GM23338 (cell line): ENCODE results near the gene SLC8A3. TPM values are rescaled to one million over a fixed set of nuclear protein-coding genes. Genes with fewer than 3 reads are reported as not detected.

Experiments used
- ATAC-seq: fragments of 200-7000 bp; cut with Tn5 transposase; 3 replicates; pipeline ENCODE4 v1.9.1; 2020
- DNase-seq: peaks from one replicate; pipeline ENCODE4 v3.0.0-alpha.2; 2015; ENCODE audit warnings: low spot score
- H2AFZ ChIP-seq: fragments of 200-600 bp; sonication (generic); 2 replicates; pipeline ENCODE4 v1.8.0; 2016; ENCODE audit warnings: antibody characterized with exemption, mild to moderate bottlenecking, moderate library complexity
- H3F3A ChIP-seq: fragments of 200-600 bp; sonication (generic); replicated peaks from 2 replicates; pipeline ENCODE4 v1.8.0; 2017; ENCODE audit warnings: antibody characterized with exemption, mixed run types, low read depth
- H3K27ac ChIP-seq: fragments of 200-600 bp; sonication (generic); 2 replicates; pipeline ENCODE4 v1.6.1; 2016; ENCODE audit warnings: low read depth
- H3K27me3 ChIP-seq: fragments of 200-600 bp; sonication (generic); 2 replicates; pipeline ENCODE4 v1.8.0; 2016; ENCODE audit warnings: mild to moderate bottlenecking, mixed run types, moderate library complexity; ENCODE audit not compliant: insufficient read depth
- H3K36me3 ChIP-seq: fragments of 200-600 bp; sonication (generic); 2 replicates; pipeline ENCODE4 v1.8.0; 2016; ENCODE audit warnings: mild to moderate bottlenecking; ENCODE audit not compliant: insufficient read depth
- H3K4me1 ChIP-seq: fragments of 200-600 bp; sonication (generic); 2 replicates; pipeline ENCODE4 v1.8.0; 2016; ENCODE audit warnings: mild to moderate bottlenecking, moderate library complexity; ENCODE audit not compliant: insufficient read depth
- H3K4me2 ChIP-seq: fragments of 200-600 bp; sonication (generic); 2 replicates; pipeline ENCODE4 v1.7.1; 2017; ENCODE audit warnings: mixed run types
- H3K4me3 ChIP-seq: fragments of 200-600 bp; sonication (generic); 2 replicates; pipeline ENCODE4 v1.6.1; 2016; ENCODE audit warnings: mixed run types
- H3K79me2 ChIP-seq: fragments of 200-600 bp; sonication (generic); replicated peaks from 2 replicates; pipeline ENCODE4 v1.8.0; 2017; ENCODE audit warnings: mild to moderate bottlenecking; ENCODE audit not compliant: insufficient read depth
- H3K9me2 ChIP-seq: fragments of 200-600 bp; sonication (generic); 2 replicates; pipeline ENCODE4 v1.8.0; 2017; ENCODE audit not compliant: insufficient read depth
- H4K20me1 ChIP-seq: fragments of 200-600 bp; sonication (generic); replicated peaks from 2 replicates; pipeline ENCODE4 v1.8.0; 2017; ENCODE audit warnings: mild to moderate bottlenecking; ENCODE audit not compliant: insufficient read depth
- H3K27ac Mint-ChIP-seq: 2 replicates; pipeline ENCODE4 v1.8.0; 2020; ENCODE audit warnings: inconsistent platforms, mild to moderate bottlenecking, moderate library complexity, mixed read lengths
- H3K27me3 Mint-ChIP-seq: 3 replicates; pipeline ENCODE4 v1.8.0; 2022; ENCODE audit warnings: low read depth, mild to moderate bottlenecking, moderate library complexity, mixed read lengths, inconsistent platforms; ENCODE audit not compliant: insufficient read depth, poor library complexity
- H3K36me3 Mint-ChIP-seq: 3 replicates; pipeline ENCODE4 v1.8.0; 2021; ENCODE audit warnings: low read depth, mild to moderate bottlenecking, inconsistent platforms, moderate library complexity, mixed read lengths
- H3K4me1 Mint-ChIP-seq: 3 replicates; pipeline ENCODE4 v1.8.0; 2020; ENCODE audit warnings: mild to moderate bottlenecking, inconsistent platforms, mixed read lengths
- H3K4me3 Mint-ChIP-seq: 3 replicates; pipeline ENCODE4 v1.8.0; 2021; ENCODE audit warnings: moderate library complexity, mild to moderate bottlenecking, inconsistent platforms, mixed read lengths
- H3K9me3 Mint-ChIP-seq: 3 replicates; pipeline ENCODE4 v1.8.0; 2020; ENCODE audit warnings: moderate library complexity, mild to moderate bottlenecking, inconsistent platforms, mixed read lengths
- CREB1 ChIP-seq: fragments of 250-450 bp; sonication (Bioruptor Pico); IDR thresholded peaks from 2 replicates; pipeline ENCODE4 v1.5.0; 2020; ENCODE audit warnings: low read depth, mild to moderate bottlenecking, moderate library complexity
- CTCF ChIP-seq, 2 experiments: fragments of 200-600 bp in 1 of 2; sonication (generic) in 1 of 2; conservative IDR thresholded peaks; 2 replicates each; pipeline versions ENCODE4 v1.5.1 to v1.6.1; 2016 to 2017; ENCODE audit warnings: antibody characterized with exemption in 2 of 2, low read depth in 2 of 2, mild to moderate bottlenecking in 2 of 2, moderate library complexity in 1 of 2
- EZH2 ChIP-seq: fragments of 200-600 bp; sonication (generic); IDR thresholded peaks from one replicate; pipeline ENCODE4 v1.8.0; 2017; ENCODE audit warnings: antibody characterized with exemption, mild to moderate bottlenecking, low read depth; ENCODE audit not compliant: unreplicated experiment
- EZH2phosphoT487 ChIP-seq: fragments of 200-600 bp; sonication (generic); IDR thresholded peaks from one replicate; pipeline ENCODE4 v1.8.1; 2018; ENCODE audit warnings: antibody characterized with exemption; ENCODE audit not compliant: unreplicated experiment
- JUNB ChIP-seq: IDR thresholded peaks from one replicate; pipeline ENCODE4 v1.6.1; 2016; ENCODE audit warnings: antibody characterized with exemption; ENCODE audit not compliant: unreplicated experiment
- NANOG ChIP-seq: IDR thresholded peaks from 2 replicates; pipeline ENCODE4 v1.6.1; 2016; ENCODE audit warnings: antibody characterized with exemption, borderline replicate concordance
- POLR2AphosphoS5 ChIP-seq: IDR thresholded peaks from 2 replicates; pipeline ENCODE4 v1.6.1; 2016; ENCODE audit warnings: antibody characterized with exemption, low read depth
- STAT1 ChIP-seq: IDR thresholded peaks from one replicate; pipeline ENCODE4 v1.6.1; 2016; ENCODE audit warnings: antibody characterized with exemption; ENCODE audit not compliant: unreplicated experiment
- ZNF114 ChIP-seq: fragments of 250-450 bp; sonication (Bioruptor Pico); IDR thresholded peaks from 2 replicates; pipeline ENCODE4 v1.5.0; 2020; ENCODE audit warnings: mild to moderate bottlenecking, moderate library complexity
- ZNF331 ChIP-seq: fragments of 250-450 bp; sonication (Bioruptor Pico); IDR thresholded peaks from 2 replicates; pipeline ENCODE4 v1.5.0; 2020; ENCODE audit warnings: low read depth, mild to moderate bottlenecking, moderate library complexity
- polyA plus RNA-seq: library from polyadenylated mRNA; unstranded; fragments of >200 nt; fragmentation: Nextera tagmentation; extraction: Ambion mirVana; gene quantifications from 2 replicates; pipeline ENCODE4 v1.2.1, GENCODE V29; 2016
- total RNA-seq: library from RNA; depleted of rRNA; stranded (reverse); fragments of >200 nt; shearing (Covaris generic); gene quantifications from 2 replicates; pipeline ENCODE4 v1.2.3, GENCODE V29; 2014
- TF ChIP-seq, protein P1 (sequence below): IDR thresholded peaks from 2 replicates; pipeline ENCODE4 v1.6.1; 2016; ENCODE audit warnings: antibody characterized with exemption
- TF ChIP-seq, protein P2 (sequence below): IDR thresholded peaks from one replicate; pipeline ENCODE4 v1.6.1; 2018; ENCODE audit warnings: antibody characterized with exemption; ENCODE audit not compliant: unreplicated experiment

SLC8A3 gene
- total and polyA plus RNA-seq, 2 experiments from 2014 or later, result 0.82 to 2.0 TPM

GRCh38 chr14:70023871-70024270 is 164.9 kb downstream of the SLC8A3 start (continued):
- TF ChIP-seq, protein P1, sequence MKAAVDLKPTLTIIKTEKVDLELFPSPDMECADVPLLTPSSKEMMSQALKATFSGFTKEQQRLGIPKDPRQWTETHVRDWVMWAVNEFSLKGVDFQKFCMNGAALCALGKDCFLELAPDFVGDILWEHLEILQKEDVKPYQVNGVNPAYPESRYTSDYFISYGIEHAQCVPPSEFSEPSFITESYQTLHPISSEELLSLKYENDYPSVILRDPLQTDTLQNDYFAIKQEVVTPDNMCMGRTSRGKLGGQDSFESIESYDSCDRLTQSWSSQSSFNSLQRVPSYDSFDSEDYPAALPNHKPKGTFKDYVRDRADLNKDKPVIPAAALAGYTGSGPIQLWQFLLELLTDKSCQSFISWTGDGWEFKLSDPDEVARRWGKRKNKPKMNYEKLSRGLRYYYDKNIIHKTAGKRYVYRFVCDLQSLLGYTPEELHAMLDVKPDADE, result no peak

- Histone ChIP-seq H3K27me3 (no peaks in the 10 kb centered on the region), H3K79me2 (no peaks in the 10 kb centered on the region), H3K9me2 (0 out of 2 replicates have a peak, but pooled peaks cover 4% of the 10 kb centered on the region), H3K4me3 (no peak overlapping the region), H2AFZ (no peak overlapping the region), H3F3A (no peaks in the 10 kb centered on the region), H3K4me2 (no peak overlapping the region), H3K4me1 (no peaks in the 10 kb centered on the region), H4K20me1 (no peaks in the 10 kb centered on the region), H3K36me3 (no peaks in the 10 kb centered on the region), H3K27ac (no peak overlapping the region)
- no peak for DNase-seq
- no peak for ATAC-seq
- Mint-ChIP-seq H3K27me3 (peaks cover 3% of the 10 kb centered on the region), H3K4me3 (no peak overlapping the region), H3K4me1 (peaks cover 4% of the 10 kb centered on the region), H3K27ac (no peak overlapping the region), H3K36me3 (no peaks in the 10 kb centered on the region), H3K9me3 (no peaks in the 10 kb centered on the region)
- TF ChIP-seq EZH2 (no peak), CREB1 (CRISPR knock-in tag) (no peak), CTCF (conservative IDR thresholded peaks at IDR 0.05; ENCODE audit: low read depth in 2 of 2) (no peak), NANOG (no peak), POLR2AphosphoS5 (no peak), EZH2phosphoT487 (no peak), ZNF114 (CRISPR knock-in tag) (no peak), STAT1 (no peak), ZNF331 (CRISPR knock-in tag) (no peak), JUNB (no peak)
- TF ChIP-seq, protein P1, result no peak
- TF ChIP-seq, protein P2, sequence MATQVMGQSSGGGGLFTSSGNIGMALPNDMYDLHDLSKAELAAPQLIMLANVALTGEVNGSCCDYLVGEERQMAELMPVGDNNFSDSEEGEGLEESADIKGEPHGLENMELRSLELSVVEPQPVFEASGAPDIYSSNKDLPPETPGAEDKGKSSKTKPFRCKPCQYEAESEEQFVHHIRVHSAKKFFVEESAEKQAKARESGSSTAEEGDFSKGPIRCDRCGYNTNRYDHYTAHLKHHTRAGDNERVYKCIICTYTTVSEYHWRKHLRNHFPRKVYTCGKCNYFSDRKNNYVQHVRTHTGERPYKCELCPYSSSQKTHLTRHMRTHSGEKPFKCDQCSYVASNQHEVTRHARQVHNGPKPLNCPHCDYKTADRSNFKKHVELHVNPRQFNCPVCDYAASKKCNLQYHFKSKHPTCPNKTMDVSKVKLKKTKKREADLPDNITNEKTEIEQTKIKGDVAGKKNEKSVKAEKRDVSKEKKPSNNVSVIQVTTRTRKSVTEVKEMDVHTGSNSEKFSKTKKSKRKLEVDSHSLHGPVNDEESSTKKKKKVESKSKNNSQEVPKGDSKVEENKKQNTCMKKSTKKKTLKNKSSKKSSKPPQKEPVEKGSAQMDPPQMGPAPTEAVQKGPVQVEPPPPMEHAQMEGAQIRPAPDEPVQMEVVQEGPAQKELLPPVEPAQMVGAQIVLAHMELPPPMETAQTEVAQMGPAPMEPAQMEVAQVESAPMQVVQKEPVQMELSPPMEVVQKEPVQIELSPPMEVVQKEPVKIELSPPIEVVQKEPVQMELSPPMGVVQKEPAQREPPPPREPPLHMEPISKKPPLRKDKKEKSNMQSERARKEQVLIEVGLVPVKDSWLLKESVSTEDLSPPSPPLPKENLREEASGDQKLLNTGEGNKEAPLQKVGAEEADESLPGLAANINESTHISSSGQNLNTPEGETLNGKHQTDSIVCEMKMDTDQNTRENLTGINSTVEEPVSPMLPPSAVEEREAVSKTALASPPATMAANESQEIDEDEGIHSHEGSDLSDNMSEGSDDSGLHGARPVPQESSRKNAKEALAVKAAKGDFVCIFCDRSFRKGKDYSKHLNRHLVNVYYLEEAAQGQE, result no peak
Measured at GRCh38 chr14:70022771-70023445, 165.8 kb downstream of the SLC8A3 start.
